AG09319 (cell line): ENCODE data around the gene ST3GAL5.
A peak's percentile ranks its signal among the peaks of the same experiment; 100 is the strongest.

Source experiments
- DNase-seq: peaks from one replicate; pipeline ENCODE4 v3.0.0-alpha.2; 2010; ENCODE audit warnings: low read depth; ENCODE audit errors: extremely low read depth
- CTCF ChIP-seq: IDR thresholded peaks from 2 replicates; pipeline ENCODE4 v1.5.1; 2011; ENCODE audit warnings: low read depth, mild to moderate bottlenecking, inconsistent platforms, low read length, moderate library complexity

ST3GAL5 gene

GRCh38 chr2:85858841-85859240 lies 29.9 kb downstream of the ST3GAL5 start:
- no peak for TF ChIP-seq CTCF
- no peak for DNase-seq

DNA sequence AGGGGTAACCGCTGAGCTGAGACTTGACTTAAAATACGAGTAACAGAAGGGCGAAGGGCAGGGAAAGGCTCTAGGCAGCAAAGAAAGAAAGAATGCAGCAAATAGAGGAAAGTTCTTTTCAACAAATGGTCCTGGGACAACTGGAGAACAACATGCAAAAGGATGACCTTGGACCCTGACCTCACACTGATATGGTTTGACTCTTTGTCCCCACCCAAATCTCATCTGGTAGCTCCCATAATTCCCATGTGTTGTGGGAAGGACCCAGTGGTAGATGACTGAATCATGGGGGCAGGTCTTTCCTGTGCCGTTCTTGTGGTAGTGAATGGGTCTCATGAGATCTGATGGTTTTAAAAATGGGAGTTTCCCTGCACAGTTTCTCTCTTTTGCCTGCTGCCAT lies 33.9 kb downstream of the ST3GAL5 start:
- DNase-seq, result no peak
- no peak for TF ChIP-seq CTCF

GRCh38 chr2:85854166-85854509 lies 34.7 kb downstream of the ST3GAL5 start:
- no peak for DNase-seq
- no peak for TF ChIP-seq CTCF

DNA sequence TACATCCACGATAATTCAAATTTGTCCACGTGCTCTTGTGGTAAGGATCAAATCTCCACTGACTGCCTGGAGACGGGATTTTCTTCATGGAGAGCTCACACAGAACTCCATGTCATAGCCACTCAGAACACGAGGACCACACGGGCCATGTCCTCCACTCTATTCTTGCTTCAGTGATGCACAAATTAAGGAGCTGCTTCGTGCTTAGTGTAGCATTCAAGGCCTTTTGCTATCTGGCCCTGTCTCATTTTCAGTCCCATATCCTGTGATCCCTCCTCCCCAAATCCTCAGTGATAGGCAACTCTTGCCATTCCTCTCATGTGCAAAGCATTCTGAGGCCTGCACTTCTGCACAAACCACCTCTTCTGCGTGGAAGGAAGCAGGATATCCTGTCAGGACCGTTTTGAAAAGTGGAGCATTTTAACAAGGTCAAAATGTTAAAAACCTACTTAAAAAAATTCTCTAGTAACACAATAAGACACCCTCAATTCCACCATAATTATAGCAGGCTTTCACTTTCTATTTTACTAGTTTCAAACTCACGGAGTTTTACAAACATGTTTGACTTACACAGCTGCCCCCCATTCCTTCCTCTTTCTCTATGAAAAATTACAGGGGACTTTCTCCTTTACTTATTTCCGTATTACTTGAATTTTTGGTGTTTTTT lies 35.2 kb downstream of the ST3GAL5 start:
- DNase-seq, result no peak
- no peak for TF ChIP-seq CTCF

- peak; percentile 24 for DNase-seq
- TF ChIP-seq CTCF, result no peak
These were observed 35.8 kb downstream of the ST3GAL5 start for GRCh38 chr2:85852937-85853498.

- no peak for TF ChIP-seq CTCF
- DNase-seq, result no peak
These were observed 36.5 kb downstream of the ST3GAL5 start for GRCh38 chr2:85852152-85852840.
